H1 (cell line): ENCODE measurements around the gene GXYLT1. TPM values are rescaled to one million over a fixed set of nuclear protein-coding genes. Genes with fewer than 3 reads are reported as not detected.

Experiments
- TAF7 ChIP-seq: optimal IDR thresholded peaks from 2 replicates; pipeline ENCODE3; 2011; ENCODE audit warnings: low read depth, mild to moderate bottlenecking, inconsistent platforms, low read length, moderate library complexity, borderline replicate concordance
- TCF12 ChIP-seq: IDR thresholded peaks from 2 replicates; pipeline ENCODE4 v1.6.1; 2011; ENCODE audit warnings: low read depth, mild to moderate bottlenecking, low read length
- YY1 ChIP-seq: IDR thresholded peaks from 2 replicates; pipeline ENCODE4 v1.6.1; 2011; ENCODE audit warnings: low read depth, mild to moderate bottlenecking, low read length
- polyA plus RNA-seq, 7 experiments: library from polyadenylated mRNA; depleted of rRNA in 3 of 7; stranded (reverse) in 5 of 7; unstranded in 2 of 7; fragments of >200 nt in 5 of 7; fragments of 200-250 nt in 2 of 7; gene quantifications; 1 replicate in 5 of 7; 2 replicates in 1 of 7; 4 replicates in 1 of 7; pipeline versions ENCODE4 v1.2.1 to v1.2.3, GENCODE V29; 2011 to 2013; ENCODE audit warnings: missing spikeins in 2 of 7, mixed read lengths in 2 of 7
- total RNA-seq: library from RNA; stranded (reverse); fragmentation: NEBNext Ultra II Directional; extraction: Animal tissue kit (Norgen Biotek cat#: 25700); gene quantifications from 2 replicates; pipeline ENCODE4 v1.2.1, GENCODE V29; 2021
- TF ChIP-seq, protein P1 (sequence below), 3 experiments: IDR thresholded peaks; 1 replicate in 2 of 3; 2 replicates in 1 of 3; pipeline versions ENCODE4 v1.5.1 to v1.6.1; 2011; ENCODE audit warnings: low read length in 3 of 3, mild to moderate bottlenecking in 3 of 3, inconsistent platforms in 2 of 3, low read depth in 1 of 3, moderate library complexity in 1 of 3; ENCODE audit not compliant: insufficient read depth in 1 of 3; ENCODE audit errors: control extremely low read depth in 1 of 3

GXYLT1 gene
- total and polyA plus RNA-seq, 2 of the 8 experiments (the other 6 are each of a cell fraction or from before 2014, with no cell fraction given): 3.1 to 10.7 TPM

DNA sequence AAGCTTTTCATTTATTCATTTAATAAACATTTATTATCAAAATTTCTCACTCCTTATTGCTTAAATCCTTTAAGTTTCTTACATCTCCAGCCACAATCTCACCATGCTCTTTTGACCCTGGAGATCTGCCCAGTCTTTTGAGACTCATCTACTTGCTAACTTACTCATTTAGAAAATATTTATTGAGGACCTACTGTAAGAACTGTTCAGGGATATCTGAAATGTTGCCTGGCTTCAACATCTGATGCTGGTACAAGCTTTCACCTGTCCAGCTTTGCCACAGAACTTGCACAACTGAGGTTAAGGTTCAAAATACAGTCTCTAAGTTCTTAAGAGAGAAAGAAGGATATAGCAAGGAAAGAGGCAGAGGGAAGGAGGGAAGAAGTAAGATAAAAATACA, 17.5 kb upstream of the GXYLT1 start (continued):
- TF ChIP-seq, protein P1, sequence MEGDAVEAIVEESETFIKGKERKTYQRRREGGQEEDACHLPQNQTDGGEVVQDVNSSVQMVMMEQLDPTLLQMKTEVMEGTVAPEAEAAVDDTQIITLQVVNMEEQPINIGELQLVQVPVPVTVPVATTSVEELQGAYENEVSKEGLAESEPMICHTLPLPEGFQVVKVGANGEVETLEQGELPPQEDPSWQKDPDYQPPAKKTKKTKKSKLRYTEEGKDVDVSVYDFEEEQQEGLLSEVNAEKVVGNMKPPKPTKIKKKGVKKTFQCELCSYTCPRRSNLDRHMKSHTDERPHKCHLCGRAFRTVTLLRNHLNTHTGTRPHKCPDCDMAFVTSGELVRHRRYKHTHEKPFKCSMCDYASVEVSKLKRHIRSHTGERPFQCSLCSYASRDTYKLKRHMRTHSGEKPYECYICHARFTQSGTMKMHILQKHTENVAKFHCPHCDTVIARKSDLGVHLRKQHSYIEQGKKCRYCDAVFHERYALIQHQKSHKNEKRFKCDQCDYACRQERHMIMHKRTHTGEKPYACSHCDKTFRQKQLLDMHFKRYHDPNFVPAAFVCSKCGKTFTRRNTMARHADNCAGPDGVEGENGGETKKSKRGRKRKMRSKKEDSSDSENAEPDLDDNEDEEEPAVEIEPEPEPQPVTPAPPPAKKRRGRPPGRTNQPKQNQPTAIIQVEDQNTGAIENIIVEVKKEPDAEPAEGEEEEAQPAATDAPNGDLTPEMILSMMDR (IDR thresholded peaks at IDR 0.05; ENCODE audit: control extremely low read depth in 1 of 3, insufficient read depth in 1 of 3, low read depth in 1 of 3, low read length in 3 of 3): no peak
- no peak for TF ChIP-seq TAF7
- no peak for TF ChIP-seq TCF12
- TF ChIP-seq YY1: no peak
